Stimulated activated CD8-positive, alpha-beta memory T cell treated with anti-CD3 and anti-CD28 coated beads, Interleukin-15, amount 100 ng/mL, for 4 hours (primary cell): Measurements from ENCODE around the gene ITPKA.
A peak's percentile ranks its signal among the peaks of the same experiment; 100 is the strongest.
"Not testable (repeated sequence)": the region's sequence is repeated elsewhere in the genome, so short reads cannot be mapped to it uniquely, and the experiment has no call there.

Source experiments
- DNase-seq, 2 donors: peaks; one replicate each; pipeline ENCODE4 v3.0.0-alpha.2; 2020; ENCODE audit warnings: low read depth in 2 of 2

ITPKA gene

DNA sequence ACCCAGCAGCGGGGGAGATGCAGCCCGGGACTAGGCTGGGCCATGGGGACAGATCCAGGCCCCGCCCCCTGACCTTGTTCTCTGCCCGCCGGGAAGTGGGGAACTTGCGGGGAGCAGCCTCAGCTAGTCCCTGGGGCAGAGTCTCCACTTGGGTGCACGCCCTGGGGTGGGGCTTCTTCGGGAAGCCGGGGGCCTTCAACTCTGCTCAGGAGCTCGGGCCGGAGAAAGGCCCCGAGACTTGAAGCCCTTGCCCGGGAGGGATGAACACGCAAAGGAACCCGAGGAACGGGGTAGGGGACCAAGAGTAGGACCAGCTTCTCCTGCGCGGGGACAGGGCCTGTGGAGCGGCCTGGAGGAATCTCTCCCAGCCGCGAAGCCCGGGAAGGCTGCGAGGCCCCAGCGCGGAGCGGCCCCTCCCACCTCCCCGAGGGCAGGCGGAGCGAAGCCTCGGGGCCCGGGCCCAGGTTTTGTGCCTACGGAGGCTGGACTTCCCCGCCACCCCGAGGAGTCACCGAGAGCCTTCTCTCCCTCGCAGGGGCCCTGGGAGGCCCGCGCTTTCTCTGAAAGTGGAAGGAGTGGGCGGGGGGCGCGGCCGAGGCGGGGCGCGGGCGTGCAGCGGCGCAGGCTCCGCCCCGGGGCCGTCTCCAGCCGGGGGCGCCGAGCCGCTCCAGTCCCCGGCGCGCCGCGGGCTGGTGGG, at the start of gene ITPKA:
Gene ITPKA, plus strand, starts transcription at position 670 of the 697 bp plus-strand sequence. CDS start 54 bp downstream, outside the sequence.
- DNase-seq, result peak; percentile 77

DNA sequence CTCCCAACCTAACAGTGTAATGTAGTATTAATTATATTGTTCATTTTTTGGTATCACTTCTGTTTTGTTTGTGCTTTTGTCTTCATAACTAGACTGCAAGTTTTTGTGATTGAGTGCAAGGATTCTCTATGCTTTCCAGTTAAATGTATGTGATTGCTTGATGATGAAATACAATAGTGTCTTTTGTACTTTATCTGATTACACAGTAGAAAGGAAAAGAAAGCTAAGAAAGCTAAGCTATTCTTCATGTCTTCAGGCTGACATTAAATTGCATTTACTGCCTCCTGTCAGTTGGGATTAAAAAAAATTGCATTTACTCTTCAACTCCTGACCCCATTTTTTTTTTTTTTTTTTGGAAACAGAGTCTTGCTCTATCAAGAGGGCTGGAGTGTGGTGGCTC, 48.3 kb upstream of the ITPKA start:
- no peak for DNase-seq

DNA sequence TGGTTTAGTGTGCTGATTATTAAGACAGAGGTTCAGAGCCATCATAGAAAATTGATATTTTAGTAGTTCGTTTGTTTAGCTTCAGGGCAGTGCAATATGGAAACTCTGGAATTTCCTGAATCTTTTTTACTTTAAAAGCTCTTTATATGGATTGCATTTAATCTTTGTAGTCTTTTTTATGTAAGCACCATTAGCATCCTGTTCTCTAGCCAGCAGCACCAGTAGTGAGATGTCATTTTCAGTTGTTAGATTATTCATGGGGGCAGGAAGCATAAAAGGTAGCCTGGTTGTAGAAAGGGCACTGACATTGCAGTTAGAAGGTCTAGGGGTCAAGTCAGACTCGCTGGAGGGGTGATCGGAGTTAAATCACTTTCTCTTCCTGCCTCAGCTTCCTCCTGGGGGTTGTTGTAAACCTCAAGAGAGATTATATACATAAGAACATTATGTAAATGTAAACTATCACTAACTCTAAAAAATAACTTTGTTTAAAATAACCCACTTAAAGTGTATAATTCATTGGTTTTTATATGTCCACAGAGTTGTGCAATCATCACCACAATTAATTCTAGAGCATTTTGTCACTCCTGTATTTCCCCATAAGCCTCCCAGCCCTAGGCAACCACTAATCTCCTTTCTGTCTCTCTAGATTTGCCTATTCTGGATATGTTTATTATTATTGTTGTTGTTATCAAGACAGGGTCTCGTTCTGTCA, 31.4 kb upstream of the ITPKA start:
- no peak for DNase-seq

DNA sequence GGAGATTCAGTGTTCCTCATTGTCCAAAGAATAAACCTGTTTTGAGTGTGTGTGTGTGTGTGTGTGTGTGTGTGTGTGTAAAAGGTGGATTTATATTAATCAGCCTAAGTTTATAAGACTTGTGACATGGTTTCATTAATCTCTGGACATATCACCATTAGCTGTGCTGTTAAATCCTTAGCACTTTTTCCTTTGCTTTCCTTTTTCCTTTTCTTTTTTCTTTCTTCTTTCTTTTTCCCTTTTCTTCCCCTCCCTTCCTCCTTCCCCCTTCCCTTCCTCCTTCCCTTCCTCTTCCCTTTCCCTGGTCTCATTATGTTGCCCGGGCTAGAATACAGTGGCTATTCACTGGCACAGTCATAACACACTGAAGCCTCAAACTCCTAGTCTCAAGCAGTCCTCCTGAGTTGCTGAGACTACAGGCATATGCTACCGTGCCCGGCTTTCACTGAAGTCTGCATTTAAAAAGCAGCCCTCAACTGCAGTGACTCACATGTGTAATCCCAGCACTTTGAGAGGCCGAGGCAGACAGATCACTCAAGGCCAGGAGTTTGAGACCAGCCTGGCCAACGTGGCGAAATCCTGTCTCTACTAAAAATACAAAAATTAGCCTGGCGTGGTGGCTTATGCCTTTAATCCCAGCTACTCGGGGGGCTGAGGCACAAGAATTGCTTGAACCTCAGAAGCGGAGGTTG, 28.6 kb upstream of the ITPKA start:
- DNase-seq, result no peak

DNA sequence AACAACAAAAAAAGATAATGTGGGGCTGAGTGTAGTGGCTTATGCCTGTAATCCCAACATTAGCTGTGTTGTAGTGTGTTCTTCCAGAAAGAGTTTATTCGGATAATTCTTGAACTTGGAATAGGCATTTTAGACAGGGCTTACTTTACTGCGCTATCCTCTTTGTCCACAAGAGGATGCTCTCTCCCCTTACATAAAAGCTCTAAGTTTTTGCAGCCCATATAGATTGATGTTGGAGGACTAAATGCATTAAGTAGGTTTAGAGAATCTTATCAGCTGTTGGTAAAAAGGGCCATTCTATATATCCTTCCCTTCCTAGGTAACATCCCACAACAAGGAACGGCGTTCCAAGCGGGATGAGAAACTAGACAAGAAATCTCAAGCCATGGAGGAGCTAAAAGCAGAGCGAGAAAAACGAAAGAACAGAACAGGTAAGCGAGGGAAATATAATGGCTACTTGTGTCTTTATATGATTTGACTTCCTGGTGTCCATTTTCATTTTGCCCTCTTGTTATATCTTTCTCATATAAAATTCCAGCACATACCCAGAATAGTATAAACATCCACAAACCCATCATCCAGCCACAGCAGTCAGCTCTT, 27.8 kb upstream of the ITPKA start:
- no peak for DNase-seq

DNA sequence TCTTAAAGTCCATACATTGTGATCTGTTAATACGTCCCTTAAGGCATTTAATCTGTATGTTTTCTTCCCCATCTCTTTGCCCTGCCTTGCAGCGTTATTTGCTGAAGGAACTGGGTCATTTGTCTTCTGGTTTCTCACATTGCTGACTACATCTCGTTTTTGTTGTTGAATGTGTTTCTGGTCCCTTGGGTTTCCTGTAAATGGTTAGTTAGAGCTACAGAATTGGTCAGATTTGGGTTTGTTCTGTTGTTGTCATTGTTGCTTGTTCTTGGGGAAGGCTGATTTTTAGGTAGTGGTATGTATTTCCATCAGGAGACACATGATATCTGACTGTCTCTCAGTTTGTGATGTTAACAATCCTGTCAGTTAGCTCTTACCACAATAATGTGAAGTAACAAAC, 27.0 kb upstream of the ITPKA start:
- no peak for DNase-seq

DNA sequence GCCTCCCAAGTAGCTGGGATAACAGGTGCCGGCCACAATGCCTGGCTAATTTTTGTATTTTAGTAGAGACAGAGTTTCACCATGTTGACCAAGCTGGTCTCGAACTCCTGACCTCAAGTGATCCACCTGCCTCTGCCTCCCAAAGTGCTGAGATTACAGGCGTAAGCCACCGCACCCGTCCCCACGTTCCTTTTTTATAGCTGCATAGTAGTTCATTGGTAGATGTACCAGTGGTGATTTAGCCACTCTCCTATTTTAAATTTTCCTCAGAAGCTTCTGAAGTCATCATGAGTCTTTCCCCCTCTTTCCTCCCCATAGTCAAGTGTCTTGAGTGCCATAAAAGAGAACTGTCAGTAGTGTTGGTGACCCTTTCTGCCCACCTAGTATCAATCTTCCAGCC, 24.0 kb upstream of the ITPKA start:
- not testable (repeated sequence) for DNase-seq

DNA sequence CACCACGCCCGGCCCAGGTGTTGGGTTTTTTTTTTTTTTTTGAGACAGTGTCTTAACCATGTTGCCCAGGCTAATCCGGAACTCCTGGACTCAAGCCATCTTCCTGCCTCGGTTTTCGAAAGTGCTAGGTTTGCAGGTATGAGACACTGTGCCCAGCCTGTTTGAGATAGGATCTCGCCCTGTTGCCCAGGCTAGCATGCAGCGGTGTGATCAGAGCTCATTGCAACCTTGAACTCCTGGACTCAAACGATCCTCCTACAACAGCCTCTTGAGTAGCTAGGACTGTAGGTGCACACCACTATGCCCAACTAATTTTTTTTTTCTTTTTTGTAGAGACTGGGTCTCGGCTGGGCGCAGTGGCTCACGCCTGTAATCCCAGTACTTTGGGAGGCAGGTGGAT, 20.3 kb upstream of the ITPKA start:
- no peak for DNase-seq

DNA sequence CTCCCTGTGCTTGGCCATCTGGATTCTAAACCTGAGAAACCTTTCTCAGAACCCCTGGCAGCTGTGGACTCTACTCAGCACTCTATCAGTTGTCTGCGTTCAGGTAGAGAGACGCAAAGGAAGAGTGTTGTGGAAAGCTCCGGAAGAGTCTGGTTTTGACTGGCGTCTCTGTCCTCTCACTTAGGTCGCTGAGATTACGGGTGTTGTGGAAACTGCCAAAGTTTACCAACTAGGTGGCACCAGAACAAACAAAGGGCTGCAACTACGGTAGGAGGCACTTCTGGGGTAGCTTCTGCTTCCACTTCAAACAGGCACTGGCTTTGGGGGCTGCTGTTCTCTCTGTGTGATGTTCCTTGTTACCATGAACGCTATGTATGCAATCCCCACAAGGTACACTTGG, 19.2 kb upstream of the ITPKA start:
- DNase-seq, result no peak

DNA sequence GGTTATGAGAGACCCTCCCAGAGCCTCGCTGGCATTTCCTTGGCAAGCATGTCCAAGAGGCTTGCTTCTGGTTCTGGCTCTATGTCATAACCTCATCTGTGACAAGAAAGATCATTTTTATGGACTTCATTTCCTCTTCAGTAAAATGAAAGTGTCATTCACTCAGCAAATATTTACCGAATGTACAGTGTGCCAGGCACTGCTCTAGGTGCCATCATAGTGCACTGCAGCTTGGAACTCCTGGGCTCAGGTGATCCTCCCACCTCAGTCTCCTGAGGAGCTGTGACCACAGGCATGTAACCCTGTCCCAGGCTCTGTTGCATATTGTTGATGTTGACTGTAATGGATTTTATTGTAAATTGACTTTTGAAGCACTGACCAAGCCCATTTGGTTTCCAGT, 18.7 kb upstream of the ITPKA start:
- DNase-seq, result no peak

DNA sequence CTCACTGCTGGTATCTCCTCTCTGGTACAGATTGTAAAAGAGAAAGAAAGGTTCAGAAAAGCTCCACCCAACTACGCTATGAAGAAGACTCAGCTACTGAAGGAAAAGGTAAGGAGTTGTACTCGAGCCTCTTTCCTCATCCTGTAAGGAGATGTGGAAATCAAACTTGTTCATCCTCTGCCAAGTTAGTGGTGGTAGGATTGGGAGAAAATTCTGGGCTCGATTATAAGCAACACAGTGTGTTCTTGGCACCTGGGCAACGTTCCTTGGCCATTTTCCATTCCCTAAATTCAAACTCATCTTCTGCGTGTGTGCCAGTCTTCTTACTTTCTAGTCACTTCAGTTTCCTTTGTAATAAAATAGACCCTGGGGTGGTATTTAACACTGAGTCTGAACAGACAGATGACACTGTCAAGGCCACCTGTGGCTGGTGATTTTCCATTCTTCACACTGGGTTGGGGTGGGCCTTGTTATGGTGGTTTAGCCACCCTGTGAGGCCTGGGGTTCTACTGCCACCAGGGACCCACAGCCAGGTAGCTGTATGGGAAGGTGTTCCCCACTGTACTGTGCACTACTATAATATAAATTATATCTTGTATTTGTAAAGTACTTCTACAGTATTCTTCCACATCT, 17.1 kb upstream of the ITPKA start:
- DNase-seq, result no peak

DNA sequence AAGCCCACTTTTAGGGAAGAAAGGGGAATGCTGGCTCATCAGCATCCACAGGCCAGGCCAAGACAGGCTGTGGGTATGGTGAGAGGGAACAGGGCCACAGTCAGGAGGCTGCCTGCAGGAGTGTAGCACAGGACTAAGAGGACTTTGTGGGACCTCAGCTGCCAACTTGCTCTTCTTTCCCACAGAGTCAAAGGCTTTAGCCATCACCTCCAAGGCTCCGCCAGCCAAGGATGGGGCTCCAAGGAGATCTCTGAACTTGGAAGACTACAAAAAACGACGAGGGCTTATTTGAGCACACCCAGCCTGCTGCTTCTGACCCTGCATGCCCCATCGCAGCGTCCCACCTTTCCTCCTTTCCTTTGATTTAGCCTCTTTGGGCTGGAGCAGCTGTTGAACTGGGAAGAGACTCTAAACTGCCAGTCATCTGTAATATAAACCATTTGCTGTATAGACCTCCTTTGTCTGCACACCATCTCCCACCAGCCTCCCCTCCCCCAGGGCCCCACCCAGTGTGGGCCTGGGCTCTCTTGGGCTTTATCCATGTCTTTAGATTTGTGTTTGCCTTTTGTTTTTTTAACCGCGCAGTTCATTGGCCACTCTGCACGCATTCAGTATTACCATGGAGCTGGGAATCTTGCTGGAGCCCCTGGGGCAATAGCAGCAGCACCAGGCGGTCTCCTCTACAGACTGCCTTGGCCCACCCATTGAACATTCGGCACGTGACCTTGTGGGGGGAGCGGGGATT, 13.1 kb upstream of the ITPKA start:
- no peak for DNase-seq

DNA sequence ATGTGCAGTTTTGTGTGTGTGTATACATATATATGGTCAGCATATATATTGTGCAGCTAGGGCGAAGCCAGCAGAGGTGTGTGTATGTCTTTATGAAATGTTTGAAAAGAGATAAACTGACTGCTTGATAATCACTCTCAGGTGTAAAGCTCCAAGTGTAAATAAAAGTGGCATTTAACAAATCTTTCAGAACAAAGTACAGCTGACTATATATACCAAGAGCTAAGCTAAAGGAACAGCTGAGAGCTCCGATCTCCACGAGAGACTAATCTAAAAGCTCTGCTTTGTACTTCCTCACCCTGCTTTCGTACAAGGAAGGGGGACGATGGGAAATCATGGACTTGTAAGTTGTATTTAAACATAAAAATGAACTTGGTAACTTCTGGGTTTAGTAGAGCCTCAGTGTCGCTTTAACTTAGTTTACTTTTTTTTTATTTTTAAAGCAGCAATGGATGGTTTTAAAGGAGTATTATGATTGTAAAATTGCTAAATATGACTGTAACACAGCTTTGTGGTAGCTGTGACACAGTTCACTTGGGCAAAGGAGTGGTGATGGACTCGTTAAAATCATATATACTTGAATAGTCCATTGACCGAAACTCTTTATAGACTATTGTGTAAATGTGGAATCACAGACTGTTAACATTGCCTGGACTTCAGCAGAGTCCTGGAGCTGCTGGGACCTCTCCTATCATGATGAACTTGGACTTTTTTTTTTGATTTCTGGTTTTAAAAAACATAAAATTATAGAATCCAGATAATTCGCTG, 11.4 kb upstream of the ITPKA start:
- DNase-seq, result no peak

DNA sequence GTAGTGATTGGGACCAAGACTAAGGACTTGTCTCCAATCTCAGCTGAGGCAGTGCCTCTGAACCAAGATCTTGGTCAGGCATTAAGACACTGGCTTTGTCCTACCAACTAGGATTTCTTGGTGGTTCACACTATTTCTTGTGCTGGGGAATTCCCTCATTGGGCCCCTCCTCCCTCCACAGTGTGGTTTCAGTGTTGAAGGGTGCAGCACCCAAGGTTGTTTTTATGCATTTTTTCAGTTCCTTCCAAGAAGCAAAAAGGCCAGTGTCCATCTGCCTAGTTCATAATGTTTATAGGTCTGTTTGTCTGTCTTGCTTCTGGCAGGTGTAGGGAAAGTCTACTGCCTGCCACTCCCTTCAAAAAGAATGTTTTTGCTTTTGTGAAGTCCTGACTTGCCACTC, 10.6 kb upstream of the ITPKA start:
- DNase-seq, result no peak

DNA sequence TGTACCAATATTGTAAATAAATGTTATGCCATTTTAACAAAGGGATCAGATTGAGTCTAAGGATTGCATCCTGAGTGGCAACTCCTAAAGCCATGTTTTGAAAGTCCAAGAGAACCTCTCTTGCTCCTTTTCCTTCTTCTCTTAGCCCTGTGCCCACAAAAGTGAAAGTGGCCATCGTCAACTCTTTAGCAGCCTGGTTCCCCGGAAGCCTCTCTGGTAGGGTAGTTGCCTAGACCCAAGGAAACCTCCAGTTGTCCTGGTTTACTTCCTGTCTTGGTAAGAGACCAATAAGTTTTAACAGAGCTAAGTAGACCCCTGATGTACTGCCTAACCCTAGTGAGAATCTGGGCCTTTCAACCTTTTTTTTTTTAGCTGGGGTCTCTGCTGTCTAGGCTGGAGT, 10.2 kb upstream of the ITPKA start:
- no peak for DNase-seq

DNA sequence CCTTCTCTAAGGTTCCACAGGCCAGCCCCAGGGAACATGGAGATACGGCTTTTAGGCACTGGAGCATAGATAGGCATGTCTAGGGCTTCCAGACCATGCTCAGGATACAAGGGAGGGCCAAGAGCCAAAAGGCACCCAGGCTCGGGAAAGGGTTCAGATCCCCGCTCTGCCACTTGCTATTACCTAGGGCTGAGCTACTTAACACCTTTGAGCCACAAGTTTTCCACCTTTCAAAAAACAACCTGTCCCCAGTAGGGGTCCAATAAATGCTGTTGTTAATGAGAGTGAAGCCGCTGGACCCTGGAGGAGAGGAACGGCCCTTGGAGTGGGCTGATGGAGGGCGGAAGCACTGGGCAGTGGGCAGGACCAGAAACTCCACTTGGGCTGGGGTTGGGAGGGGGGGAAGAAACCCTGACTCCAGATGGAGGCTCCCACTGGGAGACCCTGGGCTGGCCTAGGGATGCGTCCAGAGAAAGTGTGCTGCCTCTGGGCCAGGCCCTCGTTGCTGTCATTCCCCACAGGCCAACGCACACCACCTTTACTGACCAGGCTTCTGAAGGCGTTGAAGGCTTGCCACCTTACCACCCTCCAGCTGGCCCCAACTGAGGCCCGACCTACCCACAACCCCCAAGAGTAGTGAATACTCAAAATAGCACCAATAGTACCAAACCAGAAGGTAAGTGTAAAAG, 8.6 kb upstream of the ITPKA start:
- no peak for DNase-seq

DNA sequence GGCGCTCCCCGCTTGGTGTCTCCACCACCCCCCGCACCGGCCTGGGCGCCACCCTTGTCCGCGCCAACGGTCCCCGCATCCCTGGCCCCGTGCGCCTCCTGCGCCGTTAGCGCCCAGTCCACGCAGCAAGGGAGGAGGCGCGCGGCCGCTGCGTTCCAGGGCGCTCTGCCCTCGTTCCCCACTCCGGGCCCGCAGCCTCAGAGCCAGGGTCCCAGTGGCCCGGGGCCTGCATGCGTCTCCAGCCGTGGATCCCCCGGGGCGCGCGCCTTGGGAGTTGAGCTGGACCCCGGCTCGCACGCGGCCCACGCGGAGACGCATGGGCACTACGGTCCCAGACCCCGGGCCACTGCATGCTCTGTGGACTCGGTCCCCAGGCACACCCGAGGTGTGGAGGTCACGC, 7.4 kb upstream of the ITPKA start:
- DNase-seq, result no peak

DNA sequence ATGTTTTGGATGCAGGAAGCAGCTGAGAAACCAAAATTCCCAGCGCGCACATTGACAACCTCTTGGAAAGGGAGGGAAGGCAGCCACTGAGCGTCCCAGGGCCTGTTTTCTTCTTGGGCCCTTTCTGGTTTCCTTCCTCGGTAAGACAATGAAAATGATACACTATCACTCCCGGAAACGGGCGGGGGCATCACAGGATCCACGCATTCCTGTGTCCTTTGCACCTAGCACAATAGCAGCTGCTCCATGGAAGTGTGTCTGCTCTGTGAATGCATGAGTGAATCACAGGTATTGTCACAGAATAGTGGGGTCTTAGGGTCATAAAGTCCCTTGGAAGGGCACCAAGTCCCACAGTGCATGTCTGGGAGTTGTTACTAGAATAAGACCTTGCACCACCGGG, 6.3 kb upstream of the ITPKA start:
- no peak for DNase-seq

DNA sequence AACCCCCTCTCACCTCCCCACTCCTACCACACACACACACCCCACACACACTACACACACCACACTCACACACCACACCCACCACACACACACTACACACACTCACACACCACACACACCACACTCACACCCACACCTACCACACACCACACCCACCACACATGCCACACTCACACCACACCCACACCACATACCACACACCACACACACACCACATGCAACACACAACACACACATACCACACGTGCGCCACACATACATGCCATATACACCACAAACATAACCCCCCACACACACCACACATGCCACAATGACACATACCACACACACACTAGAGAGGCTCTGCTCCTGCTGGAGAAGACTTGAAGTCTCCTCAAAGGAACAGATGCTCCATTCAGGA, 5.9 kb upstream of the ITPKA start:
- no peak for DNase-seq

DNA sequence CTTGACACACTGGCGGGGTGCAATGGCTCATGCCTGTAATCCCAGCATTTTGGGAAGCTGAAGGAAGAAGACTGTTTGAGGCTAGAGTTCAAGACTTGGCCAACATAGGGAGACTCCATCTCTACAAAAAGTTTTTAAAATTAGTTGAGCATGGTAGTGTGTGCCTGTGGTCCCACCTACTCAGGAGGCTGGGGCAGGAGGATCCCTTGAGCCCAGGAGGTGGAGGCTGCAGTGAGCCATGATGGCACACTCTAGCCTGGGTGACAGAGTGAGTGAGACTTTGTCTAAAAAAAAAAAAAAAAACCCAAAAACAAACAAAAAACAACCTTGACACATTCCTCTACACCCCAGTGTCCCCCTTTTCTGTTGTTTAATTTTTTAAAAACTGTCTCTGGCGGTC, 4.0 kb upstream of the ITPKA start:
- DNase-seq, result no peak
